Activated CD4-positive, CD25-positive, alpha-beta regulatory T cell treated with anti-CD3 and anti-CD28 coated beads, Interleukin-2, amount 50 U/mL, for 24 hours (primary cell): ENCODE measurements around the gene SEMA5A.
"Not testable (repeated sequence)": the region's sequence is repeated elsewhere in the genome, so short reads cannot be mapped to it uniquely, and the experiment has no call there.

ENCODE experiments used
- ATAC-seq, 2 donors: fragments of 150-1000 bp; cut with Tn5 transposase; one replicate each; pipeline ENCODE4 v1.10.0; 2021; ENCODE audit warnings: mild to moderate bottlenecking in 1 of 2, moderate library complexity in 1 of 2

Gene SEMA5A

DNA sequence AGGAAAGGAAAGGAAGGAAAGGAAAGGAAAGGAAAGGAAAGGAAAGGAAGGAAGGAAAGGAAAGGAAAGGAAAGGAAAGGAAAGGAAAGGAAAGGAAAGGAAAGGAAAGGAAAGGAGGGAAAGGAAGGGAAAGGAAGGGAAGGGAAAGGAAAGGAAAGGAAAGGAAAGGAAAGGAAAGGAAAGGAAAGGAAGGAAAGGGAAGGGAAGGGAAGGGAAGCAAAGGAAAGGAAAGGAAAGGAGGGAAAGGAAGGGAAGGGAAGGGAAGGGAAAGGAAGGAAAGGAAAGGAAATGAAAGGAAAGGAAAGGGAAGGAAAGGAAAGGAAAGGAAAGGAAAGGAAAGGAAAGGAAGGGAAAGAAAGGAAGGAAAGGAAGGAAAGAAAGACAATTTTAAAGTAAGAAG is 192.8 kb downstream of the SEMA5A start:
- ATAC-seq = not testable (repeated sequence)

DNA sequence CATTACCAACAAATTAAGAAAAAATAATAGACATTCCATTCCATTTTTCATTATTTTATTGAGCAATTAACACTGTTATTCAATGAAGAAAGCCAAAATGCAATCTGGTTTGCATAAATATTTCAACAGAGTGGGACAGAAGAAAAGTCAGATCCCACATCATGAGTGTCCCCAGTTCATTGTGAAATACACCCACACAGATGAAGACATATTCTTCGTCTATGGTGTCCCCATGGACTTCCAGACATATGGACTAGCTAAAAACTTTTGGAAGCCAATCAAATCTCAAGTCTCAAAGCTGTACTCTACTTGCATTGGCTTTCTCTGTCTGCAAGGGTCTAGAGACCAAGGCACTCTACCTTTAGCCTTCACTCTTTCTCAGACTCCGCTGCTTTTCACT is 194.3 kb downstream of the SEMA5A start:
- no peak for ATAC-seq

- no peak for ATAC-seq
These were observed 195.5 kb downstream of the SEMA5A start for GRCh38 chr5:9350301-9350797.

- ATAC-seq = no peak
These were observed 197.4 kb downstream of the SEMA5A start for GRCh38 chr5:9348401-9348996.

GRCh38 chr5:9347541-9348295 is 198.2 kb downstream of the SEMA5A start:
- no peak for ATAC-seq

- ATAC-seq = no peak
These were observed 198.8 kb downstream of the SEMA5A start for GRCh38 chr5:9347032-9347431.

- no peak for ATAC-seq
These were observed 201.1 kb downstream of the SEMA5A start for GRCh38 chr5:9344751-9345240.

GRCh38 chr5:9343146-9343850 is 202.6 kb downstream of the SEMA5A start:
- ATAC-seq = no peak

GRCh38 chr5:9342161-9342787 is 203.6 kb downstream of the SEMA5A start:
- ATAC-seq = no peak

DNA sequence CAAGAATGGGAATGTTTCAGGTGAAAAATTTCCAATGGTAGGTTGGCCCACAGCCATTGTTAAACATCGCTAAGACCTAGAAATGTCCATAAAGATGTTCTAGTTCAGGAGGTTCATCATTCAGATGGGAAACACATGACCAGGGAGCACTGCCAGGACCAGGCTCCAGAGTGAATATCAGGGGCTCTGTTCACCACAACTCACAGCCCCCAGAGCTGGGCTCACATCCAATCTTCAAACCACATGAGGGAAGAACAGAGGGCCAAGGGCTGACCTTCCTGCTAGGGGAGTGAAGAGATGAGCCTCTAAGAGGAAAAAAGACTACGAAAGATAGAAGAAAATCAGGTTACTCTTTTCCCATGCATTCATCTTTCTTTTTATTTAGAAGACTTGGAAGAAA is 205.8 kb downstream of the SEMA5A start:
- ATAC-seq = no peak

GRCh38 chr5:9339206-9339818 is 206.6 kb downstream of the SEMA5A start:
- ATAC-seq = no peak

GRCh38 chr5:9338796-9339195 is 207.1 kb downstream of the SEMA5A start:
- no peak for ATAC-seq

- no peak for ATAC-seq
These were observed 207.8 kb downstream of the SEMA5A start for GRCh38 chr5:9337928-9338595.

GRCh38 chr5:9335754-9336495 is 209.9 kb downstream of the SEMA5A start:
- no peak for ATAC-seq

DNA sequence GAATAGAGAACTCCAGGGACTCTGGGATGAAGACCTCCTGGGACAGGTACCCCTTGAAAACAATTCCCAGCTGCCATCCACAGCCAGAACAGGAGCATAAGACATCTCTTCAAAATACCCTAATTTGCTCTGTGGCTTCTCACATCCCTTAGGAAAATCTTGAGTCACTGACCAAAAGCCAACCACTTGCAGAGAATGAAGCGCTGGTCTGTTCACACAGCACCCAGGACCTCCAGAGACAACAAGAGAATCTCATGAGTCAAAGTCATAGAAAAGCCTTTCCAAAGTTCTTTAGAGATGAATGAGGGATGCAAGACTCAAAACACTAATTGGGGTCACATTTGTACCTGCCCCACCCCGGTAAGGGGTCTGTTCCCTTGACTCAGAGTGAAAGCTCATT is 210.6 kb downstream of the SEMA5A start:
- no peak for ATAC-seq

DNA sequence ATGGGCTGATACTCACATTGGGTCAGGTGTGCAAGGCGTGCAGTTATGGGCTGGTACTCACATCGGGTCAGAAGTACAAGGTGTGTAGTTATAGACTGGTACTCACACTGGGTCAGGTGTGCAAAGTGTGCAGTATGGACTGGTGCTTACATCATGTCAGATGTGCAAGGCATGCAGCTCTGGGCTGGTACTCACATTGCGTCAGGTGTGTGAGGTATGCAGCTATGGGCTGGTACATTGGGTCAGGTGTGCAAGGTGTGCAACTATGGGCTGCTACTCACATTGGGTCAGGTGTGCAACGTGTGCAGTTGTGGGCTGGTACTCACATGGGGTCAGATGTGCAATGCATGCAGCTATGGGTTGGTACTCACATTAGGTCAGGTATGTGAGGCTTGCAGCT is 213.8 kb downstream of the SEMA5A start:
- ATAC-seq = peak in 1 of 2 donors; percentile 9

- ATAC-seq = no peak
These were observed 214.5 kb downstream of the SEMA5A start for GRCh38 chr5:9331372-9331771.

GRCh38 chr5:9329125-9329524 is 216.8 kb downstream of the SEMA5A start:
- ATAC-seq = no peak

DNA sequence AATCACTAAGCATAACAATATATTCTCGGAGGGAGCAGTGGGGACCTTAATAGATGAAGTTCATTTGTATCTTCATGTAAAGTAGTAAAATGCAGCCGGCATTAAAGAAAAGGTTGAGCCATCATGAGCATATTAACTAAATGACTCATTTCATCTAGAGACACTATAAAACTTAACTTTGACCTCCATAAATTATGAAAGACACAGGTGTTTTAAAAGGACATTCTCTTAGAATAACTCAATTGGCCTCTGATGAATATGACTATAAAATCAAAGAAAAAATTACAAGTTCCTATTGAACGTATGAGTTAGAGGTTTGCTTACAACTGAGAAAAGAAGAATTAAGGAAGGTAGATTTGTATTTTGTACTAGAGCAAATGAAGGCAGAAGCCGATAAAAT is 220.3 kb downstream of the SEMA5A start:
- ATAC-seq = no peak

GRCh38 chr5:9324348-9325077 is 221.4 kb downstream of the SEMA5A start:
- ATAC-seq = no peak

- no peak for ATAC-seq
These were observed 225.2 kb downstream of the SEMA5A start for GRCh38 chr5:9320652-9321051.
